Cardiac atrium fibroblast (primary cell): ENCODE data around the gene MRGPRX2. TPM values are rescaled to one million over a fixed set of nuclear protein-coding genes. Genes with fewer than 3 reads are reported as not detected.

Experiments
- total RNA-seq: library from RNA; depleted of rRNA; stranded (reverse); fragments of >200 nt; gene quantifications from 2 replicates; pipeline ENCODE4 v1.2.3, GENCODE V29; 2015

The MRGPRX2 gene
- total RNA-seq, result not detected in 2 replicates

GRCh38 chr11:19060629-19061028 is at the start of gene MRGPRX2:
Gene MRGPRX2, minus strand, starts transcription at chr11:19060717. Its CDS starts 4,315 bp downstream, at chr11:19056402.

Other genes with a start within 250 kb of the MRGPRX2 start
- gene MRGPRX1, start 121.3 kb downstream of the MRGPRX2 start, total RNA-seq, result not detected in 2 replicates
- 13.1 and 15.7 TPM in 2 replicates for gene ZDHHC13, start 56.5 kb upstream of the MRGPRX2 start, total RNA-seq
- not detected in 2 replicates for gene CSRP3, start 141.3 kb upstream of the MRGPRX2 start, total RNA-seq
- gene E2F8, start 180.2 kb upstream of the MRGPRX2 start, total RNA-seq, result 0.32 and 0.36 TPM in 2 replicates